ENCODE data around the gene CAMK2B.

CAMK2B gene

GRCh38 chr7:44273681-44274622 lies 51.4 kb downstream of the CAMK2B start:
- DNase-seq = no peak

GRCh38 chr7:44272981-44273380 lies 52.4 kb downstream of the CAMK2B start:
- DNase-seq = no peak

DNA sequence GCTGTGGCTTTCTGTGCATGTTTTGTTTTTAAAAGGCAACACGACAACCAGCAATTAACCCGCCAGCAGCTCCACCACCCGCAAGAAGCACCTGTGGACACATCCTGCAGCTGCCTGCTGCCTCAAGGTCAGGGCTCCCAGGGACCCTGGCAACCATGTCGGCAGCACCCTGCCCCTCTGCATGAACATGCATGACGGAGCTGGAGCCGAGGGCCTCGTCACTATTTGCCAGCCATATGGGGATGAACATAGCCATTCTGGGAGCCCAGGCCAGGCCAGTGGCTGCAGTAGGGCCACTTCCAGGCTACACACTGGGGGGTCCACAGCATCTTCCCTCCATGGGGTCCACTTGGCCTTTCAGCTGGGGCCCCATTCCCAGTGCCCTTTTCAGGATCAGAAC lies 52.9 kb downstream of the CAMK2B start:
- DNase-seq = no peak

DNA sequence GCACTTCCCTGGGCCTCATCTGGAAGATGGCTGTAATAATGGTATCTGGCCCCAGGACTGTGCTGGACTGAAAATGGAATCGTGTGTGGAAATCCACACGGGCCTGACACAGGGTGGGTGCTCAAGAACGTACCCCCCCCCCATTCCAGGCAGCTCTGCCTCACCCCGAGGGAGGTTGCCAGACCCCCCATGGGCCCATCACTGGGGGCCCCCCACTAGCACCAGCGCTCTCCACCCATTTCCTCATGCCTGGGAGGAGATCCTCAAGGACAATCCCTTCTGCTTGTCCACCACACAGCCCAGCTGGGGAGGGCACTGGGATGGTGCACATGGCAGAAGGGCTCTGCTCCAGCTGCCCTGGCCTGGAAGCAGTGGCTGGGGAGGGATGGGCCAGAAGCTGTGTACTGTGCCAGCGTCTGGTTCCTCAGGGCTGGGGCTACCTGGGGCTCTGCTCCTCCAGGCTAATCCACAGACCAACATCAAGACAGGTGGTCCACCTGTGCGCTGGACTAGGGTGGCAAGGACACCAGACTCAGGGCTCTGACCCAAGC lies 55.4 kb downstream of the CAMK2B start:
- DNase-seq = no peak

GRCh38 chr7:44269417-44269816 lies 56.0 kb downstream of the CAMK2B start:
- no peak for DNase-seq

GRCh38 chr7:44268671-44269070 lies 56.7 kb downstream of the CAMK2B start:
- no peak for DNase-seq

DNA sequence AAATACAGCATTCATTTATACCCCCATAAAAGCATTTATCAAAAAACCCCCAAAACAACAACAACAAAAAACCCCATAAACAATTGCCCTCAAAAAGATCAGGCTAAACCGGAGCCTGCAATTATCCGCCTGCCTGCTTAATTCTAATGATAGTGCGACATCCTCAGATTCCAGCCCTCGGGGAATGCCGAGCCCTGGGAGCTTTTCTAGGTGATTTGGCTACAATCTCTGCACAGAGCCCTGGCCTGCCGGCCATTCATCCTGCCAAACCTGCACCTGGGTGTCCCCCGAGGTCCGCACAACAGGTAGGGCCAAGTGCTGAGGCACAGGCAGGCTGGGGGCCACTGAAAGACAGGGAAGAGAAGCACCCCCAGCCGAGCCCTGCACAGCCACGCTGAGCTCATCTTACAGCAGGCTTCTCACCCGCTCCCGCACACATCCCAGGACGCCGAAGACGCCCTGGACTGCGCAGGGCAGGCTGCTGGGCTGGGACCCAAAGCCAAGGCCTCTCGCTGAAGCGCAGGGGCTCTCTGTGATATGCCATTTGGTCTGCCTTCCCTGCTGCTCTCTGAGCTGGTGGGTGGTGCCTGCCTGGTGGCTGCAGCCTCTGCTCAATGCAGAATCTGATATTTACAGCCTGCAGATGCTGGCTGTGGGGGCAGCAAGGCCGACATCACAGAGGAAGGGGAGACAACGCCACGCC lies 57.5 kb downstream of the CAMK2B start:
- no peak for DNase-seq

DNA sequence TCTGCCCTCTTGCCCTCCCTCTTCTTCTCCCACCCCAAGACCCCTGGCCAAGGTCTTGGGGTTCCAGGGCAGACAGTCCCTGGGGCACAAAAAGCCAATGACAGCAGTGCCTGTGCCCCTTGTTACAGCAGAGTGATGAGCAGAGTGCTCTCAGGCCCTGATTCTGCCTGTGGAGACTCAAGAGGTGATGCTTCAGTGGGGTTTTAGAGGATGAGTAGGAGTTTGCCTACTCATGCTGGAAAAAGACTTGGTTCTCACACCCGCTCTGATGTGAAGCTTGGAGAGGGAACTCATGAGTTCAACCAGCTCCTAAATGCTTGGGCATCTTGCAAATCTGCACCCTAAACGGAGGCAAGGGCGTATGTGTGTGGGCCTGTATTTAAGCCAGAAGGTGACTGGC lies 58.2 kb downstream of the CAMK2B start:
- DNase-seq = no peak

DNA sequence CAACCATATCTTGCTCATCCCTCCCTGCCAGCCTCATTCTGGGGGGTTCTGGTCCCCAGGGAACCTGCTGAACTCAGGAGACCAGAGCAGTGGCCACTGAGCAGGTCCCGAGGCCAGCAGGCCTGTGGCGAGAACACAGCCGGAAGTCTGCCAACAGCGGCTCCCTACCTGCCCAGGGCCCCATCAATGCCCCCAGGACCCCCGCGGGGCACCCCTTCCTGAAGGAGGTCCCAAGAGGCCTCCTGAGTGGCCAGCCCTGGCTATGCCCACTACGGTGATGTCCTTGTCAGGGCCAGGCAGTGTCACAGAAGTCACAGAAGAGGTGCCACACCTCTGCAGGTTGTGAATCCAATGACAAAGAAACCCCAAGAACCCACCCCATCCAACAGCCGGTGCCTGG lies 58.9 kb downstream of the CAMK2B start:
- no peak for DNase-seq

DNA sequence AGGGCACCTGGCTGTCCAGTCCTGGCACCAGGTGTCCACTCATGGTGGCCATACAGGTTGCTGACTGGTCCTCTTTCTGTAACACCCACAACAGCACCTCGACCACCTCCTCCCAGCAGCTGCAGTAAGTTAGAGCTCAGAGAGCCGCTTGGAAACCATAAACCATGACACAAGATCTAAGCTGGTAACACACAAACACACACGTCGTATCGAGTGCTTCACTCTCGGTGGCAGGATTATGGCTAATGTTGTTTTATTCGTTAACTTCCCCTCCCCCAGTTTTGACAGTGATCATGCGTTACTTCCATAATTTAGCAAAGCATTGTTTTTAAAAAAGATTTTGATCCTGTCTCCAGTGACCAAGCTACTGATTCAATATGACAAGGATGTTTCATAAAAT lies 59.7 kb downstream of the CAMK2B start:
- no peak for DNase-seq

DNA sequence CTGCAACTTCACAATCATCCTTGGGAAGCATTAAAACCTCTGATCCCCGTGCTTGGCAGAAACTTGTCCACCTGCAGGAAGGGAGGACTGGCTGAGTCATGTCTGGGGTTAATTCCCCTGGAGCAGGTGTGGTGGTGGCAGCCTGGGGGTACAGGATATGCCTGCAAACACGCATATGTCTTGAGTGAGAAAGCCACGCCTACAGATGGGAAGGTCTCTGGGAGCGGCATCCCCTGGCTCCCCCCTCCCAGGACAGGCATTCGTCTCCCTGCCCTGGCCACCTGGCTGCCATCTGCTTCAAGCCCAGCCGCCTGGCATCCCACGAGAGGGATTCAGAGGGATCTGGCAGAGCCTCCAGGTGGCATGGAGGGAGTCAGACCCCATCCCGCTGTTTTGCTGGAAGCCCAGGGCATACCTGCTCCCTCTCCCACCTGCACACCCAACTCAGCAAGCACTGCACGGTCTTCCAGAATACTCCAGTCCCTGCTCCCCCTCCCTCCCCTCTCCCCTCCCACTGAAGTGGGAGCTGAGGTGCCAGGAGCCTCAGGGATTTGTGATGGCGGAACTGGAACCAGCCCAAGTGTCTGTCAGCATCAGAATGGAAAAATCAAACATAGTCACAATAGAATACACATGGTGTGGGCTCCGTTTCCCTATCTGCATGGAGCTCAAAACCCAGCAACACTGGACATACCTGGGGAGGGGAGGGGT lies 61.0 kb downstream of the CAMK2B start:
- no peak for DNase-seq

GRCh38 chr7:44263326-44264082 lies 61.9 kb downstream of the CAMK2B start:
- DNase-seq = no peak

GRCh38 chr7:44262031-44262430 lies 63.4 kb downstream of the CAMK2B start:
- no peak for DNase-seq

DNA sequence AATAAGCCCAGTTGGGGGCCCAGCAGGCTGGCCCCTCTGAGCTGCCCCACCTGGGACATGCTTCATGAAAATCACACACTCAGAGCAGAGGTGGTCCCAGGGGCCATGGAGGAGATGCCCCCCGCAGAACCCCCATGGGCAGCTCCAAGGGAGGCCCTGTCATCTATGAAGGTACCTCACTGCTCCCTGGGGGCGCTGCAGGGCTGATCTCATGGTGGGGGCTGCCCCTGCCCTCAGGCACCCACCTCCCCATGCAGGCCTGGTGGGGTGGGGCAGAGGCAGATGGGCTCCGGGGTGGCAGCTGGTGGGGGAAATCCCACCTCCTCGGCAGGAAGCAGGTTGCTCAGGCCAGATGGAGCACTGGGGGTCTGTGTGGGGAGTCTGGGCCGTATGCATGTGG lies 64.2 kb downstream of the CAMK2B start:
- DNase-seq = no peak

- DNase-seq = peak; percentile 83
Observed at GRCh38 chr7:44259547-44260457, 65.6 kb downstream of the CAMK2B start.

GRCh38 chr7:44258865-44259546 lies 66.4 kb downstream of the CAMK2B start:
- DNase-seq = no peak

DNA sequence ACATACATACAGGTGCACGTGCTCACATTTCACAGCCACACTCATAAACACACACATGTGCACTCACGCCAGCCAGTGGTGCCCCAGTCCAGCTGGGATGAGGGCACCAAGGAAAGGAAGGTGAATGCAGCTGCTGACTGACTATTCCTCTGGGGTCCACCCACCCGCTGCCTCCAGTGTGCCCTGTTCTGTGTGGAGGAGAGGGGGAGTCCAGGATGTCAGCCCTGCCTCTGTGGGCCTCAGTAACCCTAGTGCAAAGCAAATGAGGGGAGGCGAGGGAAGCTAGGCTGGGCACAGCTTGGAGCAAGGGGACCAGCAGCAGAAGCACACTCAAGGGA lies 67.0 kb downstream of the CAMK2B start:
- DNase-seq = no peak

- DNase-seq = peak; percentile 82
Observed at GRCh38 chr7:44257618-44258422, 67.6 kb downstream of the CAMK2B start.

GRCh38 chr7:44257213-44257612 lies 68.2 kb downstream of the CAMK2B start:
- no peak for DNase-seq

GRCh38 chr7:44256459-44256858 lies 68.9 kb downstream of the CAMK2B start:
- DNase-seq = no peak
